Adrenal gland (tissue), 5 donors: Measurements from ENCODE around the gene TRAF2.

Source experiments
- POLR2A ChIP-seq, 2 donors: fragments of 450-650 bp; IDR thresholded peaks; one replicate each; pipeline ENCODE4 v1.6.1; 2017; ENCODE audit warnings: antibody characterized with exemption in 2 of 2, mild to moderate bottlenecking in 2 of 2, moderate library complexity in 1 of 2
- TF ChIP-seq, protein P1 (sequence below), 6 experiments: fragments of 450-650 bp in 4 of 6; fragments of 200-600 bp in 2 of 6; sonication (generic) in 1 of 6; IDR thresholded peaks; 1 replicate in 5 of 6; 2 replicates in 1 of 6; pipeline versions ENCODE4 v1.5.1 to v1.8.0; 2016 to 2021; ENCODE audit warnings: antibody characterized with exemption in 6 of 6, mild to moderate bottlenecking in 2 of 6, moderate library complexity in 1 of 6
- donor health status: DM: no; HTN: no; CAD: no.

DNA sequence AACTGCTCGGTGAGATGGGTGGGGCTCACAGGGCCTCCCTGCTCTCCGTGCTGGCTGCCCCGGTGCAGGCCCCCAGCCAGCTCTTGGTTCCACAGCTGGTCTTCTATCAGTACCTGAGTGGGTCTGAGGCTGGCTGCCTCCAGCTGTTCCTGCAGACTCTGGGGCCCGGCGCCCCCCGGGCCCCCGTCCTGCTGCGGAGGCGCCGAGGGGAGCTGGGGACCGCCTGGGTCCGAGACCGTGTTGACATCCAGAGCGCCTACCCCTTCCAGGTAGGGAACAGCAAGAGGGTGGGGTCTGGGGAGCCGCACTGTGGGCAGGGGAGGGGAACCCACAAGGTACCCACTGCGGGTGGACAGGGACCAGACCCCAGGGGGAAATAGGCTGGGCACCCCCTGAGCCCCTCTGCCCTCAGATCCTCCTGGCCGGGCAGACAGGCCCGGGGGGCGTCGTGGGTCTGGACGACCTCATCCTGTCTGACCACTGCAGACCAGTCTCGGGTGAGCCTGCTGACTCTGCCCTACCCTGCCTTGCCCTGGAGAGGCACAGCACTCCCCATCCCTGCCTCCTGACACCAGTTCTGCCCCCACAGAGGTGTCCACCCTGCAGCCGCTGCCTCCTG lies 31.4 kb upstream of the TRAF2 start:
- TF ChIP-seq, protein P1, sequence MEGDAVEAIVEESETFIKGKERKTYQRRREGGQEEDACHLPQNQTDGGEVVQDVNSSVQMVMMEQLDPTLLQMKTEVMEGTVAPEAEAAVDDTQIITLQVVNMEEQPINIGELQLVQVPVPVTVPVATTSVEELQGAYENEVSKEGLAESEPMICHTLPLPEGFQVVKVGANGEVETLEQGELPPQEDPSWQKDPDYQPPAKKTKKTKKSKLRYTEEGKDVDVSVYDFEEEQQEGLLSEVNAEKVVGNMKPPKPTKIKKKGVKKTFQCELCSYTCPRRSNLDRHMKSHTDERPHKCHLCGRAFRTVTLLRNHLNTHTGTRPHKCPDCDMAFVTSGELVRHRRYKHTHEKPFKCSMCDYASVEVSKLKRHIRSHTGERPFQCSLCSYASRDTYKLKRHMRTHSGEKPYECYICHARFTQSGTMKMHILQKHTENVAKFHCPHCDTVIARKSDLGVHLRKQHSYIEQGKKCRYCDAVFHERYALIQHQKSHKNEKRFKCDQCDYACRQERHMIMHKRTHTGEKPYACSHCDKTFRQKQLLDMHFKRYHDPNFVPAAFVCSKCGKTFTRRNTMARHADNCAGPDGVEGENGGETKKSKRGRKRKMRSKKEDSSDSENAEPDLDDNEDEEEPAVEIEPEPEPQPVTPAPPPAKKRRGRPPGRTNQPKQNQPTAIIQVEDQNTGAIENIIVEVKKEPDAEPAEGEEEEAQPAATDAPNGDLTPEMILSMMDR (IDR thresholded peaks at IDR 0.05) = no peak
- TF ChIP-seq POLR2A (IDR thresholded peaks at IDR 0.05) = no peak
